Measurements from ENCODE around the gene KCNG2. TPM values are rescaled to one million over a fixed set of nuclear protein-coding genes. Genes with fewer than 3 reads are reported as not detected.

Gene KCNG2
- total RNA-seq, 1 experiment from 2014 or later = not detected

GRCh38 chr18:79923896-79924585, 126.3 kb downstream of the KCNG2 start:
- TF ChIP-seq EZH2 (IDR thresholded peaks at IDR 0.05; ENCODE audit: low read depth) = no peak
- TF ChIP-seq CTCF (conservative IDR thresholded peaks at IDR 0.05) = no peak
- no peaks in the 10 kb centered on the region for H3K4me1 ChIP-seq (replicated peaks; ENCODE audit: insufficient read depth)
- H4K20me1 ChIP-seq (ENCODE audit: insufficient read depth) = no peaks in the 10 kb centered on the region
- H3K4me2 ChIP-seq = no peak overlapping the region
- H2AFZ ChIP-seq = no peak overlapping the region
- H3K79me2 ChIP-seq (ENCODE audit: low read depth) = no peaks in the 10 kb centered on the region
- H3F3A ChIP-seq (ENCODE audit: insufficient read depth, low read depth) = no peaks in the 10 kb centered on the region
- no peaks in the 10 kb centered on the region for H3K27me3 ChIP-seq (ENCODE audit: insufficient read depth, low read depth)
- H3K9me2 ChIP-seq (ENCODE audit: insufficient read depth) = no peaks in the 10 kb centered on the region
- DNase-seq = no peak
- no peak overlapping the region for H3K4me3 ChIP-seq
- no TSS peak for BruUV-seq (replicated peaks)
- peaks cover 2% of the 10 kb centered on the region; the same call in 1 of the 2 replicates for H3K36me3 ChIP-seq (ENCODE audit: low read depth)
- no peaks in the 10 kb centered on the region for H3K9me3 ChIP-seq (ENCODE audit: insufficient read depth, low read depth)
- intact Hi-C loops (cut with micrococcal nuclease; ENCODE audit: unreplicated experiment) = no loop called here
- POLR2A ChIA-PET (ENCODE audit: unreplicated experiment) = no interaction called here
- CTCF ChIA-PET = no interaction called here
- H3K27ac ChIP-seq = no peak overlapping the region

GRCh38 chr18:79924814-79925731, 127.3 kb downstream of the KCNG2 start:
- no peaks in the 10 kb centered on the region for H3F3A ChIP-seq (ENCODE audit: insufficient read depth, low read depth)
- no peaks in the 10 kb centered on the region for H3K79me2 ChIP-seq (ENCODE audit: low read depth)
- H3K27me3 ChIP-seq (ENCODE audit: insufficient read depth, low read depth) = no peaks in the 10 kb centered on the region
- CTCF ChIA-PET = no interaction called here
- H3K36me3 ChIP-seq (ENCODE audit: low read depth) = peaks cover 10% of the 10 kb centered on the region; the same call in 1 of the 2 replicates
- intact Hi-C loops (cut with micrococcal nuclease; ENCODE audit: unreplicated experiment) = no loop called here
- no peaks in the 10 kb centered on the region for H3K4me1 ChIP-seq (replicated peaks; ENCODE audit: insufficient read depth)
- no peak overlapping the region for H3K4me3 ChIP-seq
- no peak overlapping the region for H2AFZ ChIP-seq
- H4K20me1 ChIP-seq (ENCODE audit: insufficient read depth) = no peaks in the 10 kb centered on the region
- H3K9me3 ChIP-seq (ENCODE audit: insufficient read depth, low read depth) = peaks cover 8% of the 10 kb centered on the region; the same call in 1 of the 2 replicates
- POLR2A ChIA-PET (ENCODE audit: unreplicated experiment) = no interaction called here
- DNase-seq = no peak
- BruUV-seq (replicated peaks) = no TSS peak
- TF ChIP-seq EZH2 (IDR thresholded peaks at IDR 0.05; ENCODE audit: low read depth) = no peak
- no peak for TF ChIP-seq CTCF (conservative IDR thresholded peaks at IDR 0.05)
- no peak overlapping the region for H3K27ac ChIP-seq
- no peaks in the 10 kb centered on the region for H3K9me2 ChIP-seq (ENCODE audit: insufficient read depth)
- no peak overlapping the region for H3K4me2 ChIP-seq

GRCh38 chr18:79926306-79926705, 128.6 kb downstream of the KCNG2 start:
- no peaks in the 10 kb centered on the region for H3K79me2 ChIP-seq (ENCODE audit: low read depth)
- BruUV-seq (replicated peaks) = no TSS peak
- POLR2A ChIA-PET (ENCODE audit: unreplicated experiment) = no interaction called here

More at GRCh38 chr18:79926306-79926705, 128.6 kb downstream of the KCNG2 start:
- intact Hi-C loops (cut with micrococcal nuclease; ENCODE audit: unreplicated experiment) = no loop called here
- no peaks in the 10 kb centered on the region for H4K20me1 ChIP-seq (ENCODE audit: insufficient read depth)
- no peak overlapping the region for H3K4me2 ChIP-seq
- H3F3A ChIP-seq (ENCODE audit: insufficient read depth, low read depth) = no peaks in the 10 kb centered on the region
- H3K4me1 ChIP-seq (replicated peaks; ENCODE audit: insufficient read depth) = no peaks in the 10 kb centered on the region
- no peak overlapping the region for H2AFZ ChIP-seq
- H3K27me3 ChIP-seq (ENCODE audit: insufficient read depth, low read depth) = no peaks in the 10 kb centered on the region
- CTCF ChIA-PET = no interaction called here
- TF ChIP-seq CTCF (conservative IDR thresholded peaks at IDR 0.05) = no peak
- DNase-seq = no peak
- peaks cover 19% of the 10 kb centered on the region for H3K9me3 ChIP-seq (ENCODE audit: insufficient read depth, low read depth)
- no peak overlapping the region for H3K27ac ChIP-seq
- H3K4me3 ChIP-seq = no peak overlapping the region
- peaks cover 14% of the 10 kb centered on the region; the same call in 1 of the 2 replicates for H3K36me3 ChIP-seq (ENCODE audit: low read depth)
- no peaks in the 10 kb centered on the region for H3K9me2 ChIP-seq (ENCODE audit: insufficient read depth)
